Glutamatergic neuron (in vitro differentiated cells): ENCODE measurements around the gene ACOXL. TPM values are rescaled to one million over a fixed set of nuclear protein-coding genes. Genes with fewer than 3 reads are reported as not detected.

Experiments used
- DNase-seq: peaks from one replicate; pipeline ENCODE4 v3.0.0; 2022
- H3K27ac Mint-ChIP-seq: one replicate; pipeline ENCODE4 v1.8.0; 2020; ENCODE audit warnings: mild to moderate bottlenecking, mixed read lengths, inconsistent platforms; ENCODE audit not compliant: unreplicated experiment
- H3K27me3 Mint-ChIP-seq: one replicate; pipeline ENCODE4 v1.8.0; 2020; ENCODE audit warnings: mild to moderate bottlenecking, moderate library complexity, mixed read lengths, inconsistent platforms; ENCODE audit not compliant: unreplicated experiment
- H3K36me3 Mint-ChIP-seq: one replicate; pipeline ENCODE4 v1.8.0; 2020; ENCODE audit warnings: mild to moderate bottlenecking, mixed read lengths, inconsistent platforms; ENCODE audit not compliant: unreplicated experiment
- H3K4me1 Mint-ChIP-seq: one replicate; pipeline ENCODE4 v1.8.0; 2020; ENCODE audit warnings: mild to moderate bottlenecking, low read depth, mixed read lengths, inconsistent platforms; ENCODE audit not compliant: unreplicated experiment
- H3K4me3 Mint-ChIP-seq: one replicate; pipeline ENCODE4 v1.8.0; 2020; ENCODE audit warnings: mild to moderate bottlenecking, mixed read lengths, inconsistent platforms; ENCODE audit not compliant: unreplicated experiment
- H3K9me3 Mint-ChIP-seq: one replicate; pipeline ENCODE4 v1.8.0; 2020; ENCODE audit warnings: mild to moderate bottlenecking, moderate library complexity, mixed read lengths, inconsistent platforms; ENCODE audit not compliant: unreplicated experiment
- CTCF ChIP-seq: fragments of 200-600 bp; sonication (generic); IDR thresholded peaks from one replicate; pipeline ENCODE4 v1.5.0; 2021; ENCODE audit not compliant: partially characterized antibody, unreplicated experiment
- total RNA-seq: library from RNA; stranded (reverse); fragmentation: NEBNext Ultra II Directional; extraction: Animal tissue kit (Norgen Biotek cat#: 25700); gene quantifications from one replicate; pipeline ENCODE4 v1.2.1, GENCODE V29; 2021; ENCODE audit not compliant: unreplicated experiment

Gene ACOXL
- total RNA-seq, 1 donor from 2014 or later, result 1.4 TPM

- H3K36me3 Mint-ChIP-seq, result no peaks in the 10 kb centered on the region
- no peak for TF ChIP-seq CTCF
- DNase-seq, result no peak
- H3K4me3 Mint-ChIP-seq, result no peak overlapping the region
- no peak overlapping the region for H3K27ac Mint-ChIP-seq
- no peaks in the 10 kb centered on the region for H3K9me3 Mint-ChIP-seq
- no peaks in the 10 kb centered on the region for H3K27me3 Mint-ChIP-seq
- no peaks in the 10 kb centered on the region for H3K4me1 Mint-ChIP-seq
Measured at GRCh38 chr2:110783196-110783873, 51.0 kb downstream of the ACOXL start.

GRCh38 chr2:110784047-110784631 lies 51.8 kb downstream of the ACOXL start:
- H3K27me3 Mint-ChIP-seq, result no peaks in the 10 kb centered on the region
- TF ChIP-seq CTCF, result no peak
- H3K4me1 Mint-ChIP-seq, result no peaks in the 10 kb centered on the region
- no peaks in the 10 kb centered on the region for H3K9me3 Mint-ChIP-seq
- no peak overlapping the region for H3K4me3 Mint-ChIP-seq
- no peak for DNase-seq
- no peaks in the 10 kb centered on the region for H3K36me3 Mint-ChIP-seq
- no peak overlapping the region for H3K27ac Mint-ChIP-seq

GRCh38 chr2:110785439-110785838 lies 53.1 kb downstream of the ACOXL start:
- no peaks in the 10 kb centered on the region for H3K27me3 Mint-ChIP-seq
- no peak for TF ChIP-seq CTCF
- peaks cover under 1% of the 10 kb centered on the region for H3K9me3 Mint-ChIP-seq

GRCh38 chr2:110788976-110789375 lies 56.6 kb downstream of the ACOXL start:
- no peak overlapping the region for H3K27ac Mint-ChIP-seq
- no peak for TF ChIP-seq CTCF
- DNase-seq, result no peak
- H3K9me3 Mint-ChIP-seq, result peaks cover 2% of the 10 kb centered on the region
- no peaks in the 10 kb centered on the region for H3K36me3 Mint-ChIP-seq
- no peaks in the 10 kb centered on the region for H3K4me1 Mint-ChIP-seq
- H3K27me3 Mint-ChIP-seq, result no peaks in the 10 kb centered on the region
- no peak overlapping the region for H3K4me3 Mint-ChIP-seq

More at GRCh38 chr2:110785439-110785838, 53.1 kb downstream of the ACOXL start:
- Mint-ChIP-seq H3K4me1 (no peaks in the 10 kb centered on the region), H3K4me3 (no peak overlapping the region), H3K27ac (no peak overlapping the region), H3K36me3 (no peaks in the 10 kb centered on the region)
- DNase-seq, result no peak

GRCh38 chr2:110789706-110790105 lies 57.3 kb downstream of the ACOXL start:
- Mint-ChIP-seq H3K4me1 (no peaks in the 10 kb centered on the region), H3K27me3 (no peaks in the 10 kb centered on the region), H3K9me3 (peaks cover 2% of the 10 kb centered on the region), H3K27ac (no peak overlapping the region), H3K4me3 (no peak overlapping the region), H3K36me3 (no peaks in the 10 kb centered on the region)
- no peak for TF ChIP-seq CTCF
- DNase-seq, result no peak
